HPDE6-E6E7 (cell line): ENCODE results near the gene NAIF1.
"Not testable (repeated sequence)": the region's sequence is repeated elsewhere in the genome, so short reads cannot be mapped to it uniquely, and the experiment has no call there.

ENCODE experiments used
- DNase-seq: peaks from one replicate; pipeline ENCODE4 v3.0.0; 2011; ENCODE audit warnings: missing footprints; ENCODE audit errors: extremely low spot score

Gene NAIF1

GRCh38 chr9:128026773-128027541, 40.2 kb downstream of the NAIF1 start:
- DNase-seq, result no peak

DNA sequence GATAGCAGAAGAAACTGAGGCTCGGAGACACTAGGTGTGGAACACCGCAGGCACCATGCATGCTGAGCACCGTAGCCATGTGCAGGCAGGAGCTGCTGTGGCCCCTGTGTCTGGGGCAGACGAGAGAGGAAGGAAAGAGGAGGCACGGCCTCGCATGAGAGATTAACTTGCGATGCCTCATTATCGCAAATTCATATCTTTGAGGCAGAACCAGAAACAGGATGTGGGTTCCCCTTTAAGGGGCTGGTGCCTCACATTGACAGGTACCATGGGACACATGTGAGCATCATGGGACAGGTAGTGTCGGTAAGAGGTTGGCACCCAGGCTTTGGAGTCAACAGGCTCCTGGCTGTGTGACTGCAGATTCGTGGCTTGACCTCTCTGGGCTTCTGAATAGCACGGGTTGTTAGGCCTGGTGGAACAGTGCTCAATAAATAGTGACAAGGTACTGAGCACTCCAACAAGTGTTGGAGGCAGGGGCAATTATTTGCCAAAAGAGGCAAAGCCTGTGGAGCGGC, 40.8 kb downstream of the NAIF1 start:
- DNase-seq, result no peak

DNA sequence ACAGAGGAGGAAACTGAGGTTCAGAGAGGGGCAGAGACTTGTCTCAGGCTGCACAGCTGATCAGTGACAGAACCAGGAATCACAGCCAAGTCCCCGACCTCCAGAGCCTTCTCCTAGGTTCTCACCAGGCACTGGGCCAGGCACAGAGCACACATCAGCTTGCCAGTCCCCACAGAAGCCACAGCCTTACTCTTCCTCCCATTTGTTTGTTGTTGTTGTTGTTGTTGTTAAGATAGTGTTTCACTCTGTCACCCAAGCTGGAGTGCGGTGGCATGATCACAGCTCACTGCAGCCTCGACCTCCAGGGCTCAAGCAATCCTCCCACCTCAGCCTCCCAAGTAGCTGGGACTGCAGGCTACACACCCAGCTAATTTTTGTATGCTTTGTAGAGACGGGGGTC, 41.4 kb downstream of the NAIF1 start:
- DNase-seq, result no peak

- no peak for DNase-seq
These were observed 42.3 kb downstream of the NAIF1 start for GRCh38 chr9:128024761-128025308.

DNA sequence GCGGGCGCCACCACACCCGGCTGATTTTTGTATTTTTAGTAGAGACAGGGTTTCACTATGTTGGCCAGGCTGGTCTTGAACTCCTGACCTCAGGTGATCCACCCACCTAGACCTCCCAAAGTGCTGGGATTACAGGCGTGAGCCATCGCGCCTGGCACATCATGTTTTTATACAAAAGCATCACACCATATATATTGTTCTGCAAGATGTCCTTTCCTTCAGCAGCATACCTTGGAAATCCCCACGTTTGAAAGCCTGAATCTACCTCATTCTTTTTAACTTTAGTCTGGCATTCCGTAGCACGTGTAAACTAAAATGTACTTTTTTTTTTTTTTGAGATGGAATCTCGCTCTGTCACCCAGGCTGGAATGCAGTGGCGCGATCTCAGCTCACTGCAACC, 43.4 kb downstream of the NAIF1 start:
- DNase-seq, result not testable (repeated sequence)

GRCh38 chr9:128022886-128023285, 44.2 kb downstream of the NAIF1 start:
- no peak for DNase-seq

- DNase-seq, result no peak
These were observed 46.0 kb downstream of the NAIF1 start for GRCh38 chr9:128021098-128021497.

- DNase-seq, result no peak
These were observed 46.4 kb downstream of the NAIF1 start for GRCh38 chr9:128020692-128021091.

- no peak for DNase-seq
These were observed 51.4 kb downstream of the NAIF1 start for GRCh38 chr9:128015696-128016095.
